HepG2 (cell line): ENCODE data around the gene MPC1. TPM values are rescaled to one million over a fixed set of nuclear protein-coding genes. Genes with fewer than 3 reads are reported as not detected.
A peak's percentile ranks its signal among the peaks of the same experiment; 100 is the strongest.

Experiments used
- CREB1 ChIP-seq, 2 experiments: fragments of 450-650 bp in 1 of 2; IDR thresholded peaks; 2 replicates each; pipeline ENCODE4 v1.6.1; 2016 to 2017; ENCODE audit warnings: control low read depth in 1 of 2, mild to moderate bottlenecking in 1 of 2, missing compliant biosample characterization in 1 of 2, missing genetic modification characterization in 1 of 2
- FLYWCH1 ChIP-seq: sonication (generic); formaldehyde crosslinking; IDR thresholded peaks from 2 replicates; pipeline ENCODE4 v1.8.1; 2023; ENCODE audit warnings: mild to moderate bottlenecking, missing genetic modification reagents
- FOSL1 ChIP-seq: sonication (generic); formaldehyde crosslinking; IDR thresholded peaks from 2 replicates; pipeline ENCODE4 v1.9.0; 2021; ENCODE audit warnings: missing genetic modification reagents, borderline replicate concordance
- GPN1 ChIP-seq: sonication (generic); formaldehyde crosslinking; IDR thresholded peaks from 2 replicates; pipeline ENCODE4 v1.5.1; 2020; ENCODE audit warnings: missing genetic modification reagents, borderline replicate concordance
- GTF2F1 ChIP-seq: fragments of 150-350 bp; IDR thresholded peaks from 2 replicates; pipeline ENCODE4 v1.6.1; 2014; ENCODE audit warnings: low read length
- KLF16 ChIP-seq, 2 experiments: sonication (generic) in 1 of 2; formaldehyde crosslinking in 1 of 2; IDR thresholded peaks; 2 replicates each; pipeline versions ENCODE4 v1.6.1 to v1.8.0; 2016 to 2023; ENCODE audit warnings: missing genetic modification reagents in 2 of 2, missing compliant biosample characterization in 1 of 2
- PPARG ChIP-seq: conservative IDR thresholded peaks from 2 replicates; pipeline ENCODE4 v1.6.1; 2016; ENCODE audit warnings: missing biosample characterization, missing genetic modification reagents
- TMF1 ChIP-seq: sonication (generic); formaldehyde crosslinking; IDR thresholded peaks from 2 replicates; pipeline ENCODE4 v1.8.1; 2022; ENCODE audit warnings: low read depth, missing genetic modification reagents
- ZBTB1 ChIP-seq: sonication (generic); formaldehyde crosslinking; IDR thresholded peaks from 2 replicates; pipeline ENCODE4 v1.4.0; 2020; ENCODE audit warnings: missing genetic modification reagents, borderline replicate concordance
- ZNF235 ChIP-seq: sonication (generic); formaldehyde crosslinking; IDR thresholded peaks from 2 replicates; pipeline ENCODE4 v1.8.1; 2023; ENCODE audit warnings: mild to moderate bottlenecking, missing genetic modification reagents, borderline replicate concordance
- ZNF296 ChIP-seq: sonication (generic); formaldehyde crosslinking; conservative IDR thresholded peaks from 2 replicates; pipeline ENCODE4 v1.5.0; 2020; ENCODE audit warnings: mild to moderate bottlenecking, missing genetic modification reagents
- ZNF629 ChIP-seq: sonication (generic); formaldehyde crosslinking; conservative IDR thresholded peaks from 2 replicates; pipeline ENCODE4 v1.5.0; 2020; ENCODE audit warnings: missing genetic modification reagents
- ZNF788 ChIP-seq: sonication (generic); formaldehyde crosslinking; IDR thresholded peaks from 2 replicates; pipeline ENCODE4 v1.5.0; 2020; ENCODE audit warnings: mild to moderate bottlenecking, missing genetic modification reagents, borderline replicate concordance
- polyA plus RNA-seq, 8 experiments: library from polyadenylated mRNA; depleted of rRNA in 3 of 8; stranded (reverse) in 7 of 8; unstranded in 1 of 8; fragments of >200 nt; fragmentation: Illumina TruSeq in 4 of 8; extraction: Trizol in 4 of 8; gene quantifications; 2 replicates each; pipeline versions ENCODE4 v1.2.1 to v1.2.3, GENCODE V29; 2011 to 2016; ENCODE audit warnings: low read depth in 4 of 8, missing spikeins in 1 of 8, mixed read lengths in 1 of 8; ENCODE audit not compliant: insufficient read depth in 1 of 8
- total RNA-seq, 5 experiments: library from RNA; depleted of rRNA; stranded (reverse); fragments of >200 nt; fragmentation: Illumina TruSeq; extraction: Trizol; gene quantifications; 2 replicates each; pipeline ENCODE4 v1.2.3, GENCODE V29; 2016; ENCODE audit warnings: low read depth in 1 of 5
- TF ChIP-seq, protein P1 (sequence below): sonication (generic); formaldehyde crosslinking; IDR thresholded peaks from 2 replicates; pipeline ENCODE4 v1.4.0; 2020; ENCODE audit warnings: missing genetic modification reagents
- TF ChIP-seq, protein P2 (sequence below), 2 experiments: sonication (generic) in 1 of 2; formaldehyde crosslinking in 1 of 2; IDR thresholded peaks; 2 replicates each; pipeline versions ENCODE4 v1.4.0 to v1.6.1; 2018 to 2020; ENCODE audit warnings: missing genetic modification reagents in 2 of 2, borderline replicate concordance in 1 of 2, low read depth in 1 of 2, mild to moderate bottlenecking in 1 of 2, missing biosample characterization in 1 of 2
- TF ChIP-seq, protein P3 (sequence below): sonication (generic); formaldehyde crosslinking; IDR thresholded peaks from 2 replicates; pipeline ENCODE4 v1.9.0; 2021; ENCODE audit warnings: missing genetic modification reagents, mild to moderate bottlenecking, borderline replicate concordance

Gene MPC1
- total and polyA plus RNA-seq, 2 of the 13 experiments (the other 11 are each of a cell fraction or from before 2014, with no cell fraction given): 189 to 214 TPM

DNA sequence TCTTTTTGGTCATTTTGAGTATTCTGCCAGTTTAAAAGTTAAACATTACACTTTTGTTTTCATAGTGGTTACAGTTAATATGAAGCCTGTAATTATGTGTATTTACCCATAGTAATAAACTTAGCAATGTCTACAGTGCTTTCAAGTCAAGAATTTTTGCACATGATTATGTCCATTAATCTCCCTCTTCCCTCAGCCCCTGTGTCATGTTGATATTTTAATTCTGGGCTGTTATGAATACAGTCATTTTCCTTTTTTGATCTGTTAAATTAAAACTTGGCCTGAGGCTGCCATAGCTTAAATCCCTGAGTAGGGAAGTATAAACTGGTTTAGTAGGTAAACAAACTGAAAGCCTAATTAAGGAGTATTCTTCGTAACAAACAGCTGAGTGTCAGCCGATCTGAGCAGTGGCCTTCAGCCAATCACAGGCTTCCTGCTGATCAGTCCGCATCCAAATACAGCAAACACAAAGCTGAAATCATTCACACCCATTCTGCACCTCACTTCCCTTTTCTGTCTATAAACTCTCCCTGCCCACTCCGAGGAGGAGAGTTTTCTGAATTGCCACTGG lies 30.9 kb downstream of the MPC1 start (continued):
- TF ChIP-seq ZNF235 (CRISPR knock-in tag) (no peak), KLF16 (CRISPR knock-in tag; IDR thresholded peaks at IDR 0.05) (no peak), FOSL1 (no peak), ZBTB1 (CRISPR knock-in tag) (no peak), ZNF629 (no peak), GPN1 (no peak), ZNF788 (CRISPR knock-in tag) (no peak), TMF1 (CRISPR knock-in tag) (no peak), PPARG (0 out of 2 replicates have a peak, but pooled peaks have one; percentile 36), ZNF296 (no peak), GTF2F1 (no peak), CREB1 (IDR thresholded peaks at IDR 0.05) (no peak), CREB1 (CRISPR knock-in tag; IDR thresholded peaks at IDR 0.05) (peak; percentile 39; the same call in 1 of the 2 replicates), FLYWCH1 (no peak)
- TF ChIP-seq, protein P1, sequence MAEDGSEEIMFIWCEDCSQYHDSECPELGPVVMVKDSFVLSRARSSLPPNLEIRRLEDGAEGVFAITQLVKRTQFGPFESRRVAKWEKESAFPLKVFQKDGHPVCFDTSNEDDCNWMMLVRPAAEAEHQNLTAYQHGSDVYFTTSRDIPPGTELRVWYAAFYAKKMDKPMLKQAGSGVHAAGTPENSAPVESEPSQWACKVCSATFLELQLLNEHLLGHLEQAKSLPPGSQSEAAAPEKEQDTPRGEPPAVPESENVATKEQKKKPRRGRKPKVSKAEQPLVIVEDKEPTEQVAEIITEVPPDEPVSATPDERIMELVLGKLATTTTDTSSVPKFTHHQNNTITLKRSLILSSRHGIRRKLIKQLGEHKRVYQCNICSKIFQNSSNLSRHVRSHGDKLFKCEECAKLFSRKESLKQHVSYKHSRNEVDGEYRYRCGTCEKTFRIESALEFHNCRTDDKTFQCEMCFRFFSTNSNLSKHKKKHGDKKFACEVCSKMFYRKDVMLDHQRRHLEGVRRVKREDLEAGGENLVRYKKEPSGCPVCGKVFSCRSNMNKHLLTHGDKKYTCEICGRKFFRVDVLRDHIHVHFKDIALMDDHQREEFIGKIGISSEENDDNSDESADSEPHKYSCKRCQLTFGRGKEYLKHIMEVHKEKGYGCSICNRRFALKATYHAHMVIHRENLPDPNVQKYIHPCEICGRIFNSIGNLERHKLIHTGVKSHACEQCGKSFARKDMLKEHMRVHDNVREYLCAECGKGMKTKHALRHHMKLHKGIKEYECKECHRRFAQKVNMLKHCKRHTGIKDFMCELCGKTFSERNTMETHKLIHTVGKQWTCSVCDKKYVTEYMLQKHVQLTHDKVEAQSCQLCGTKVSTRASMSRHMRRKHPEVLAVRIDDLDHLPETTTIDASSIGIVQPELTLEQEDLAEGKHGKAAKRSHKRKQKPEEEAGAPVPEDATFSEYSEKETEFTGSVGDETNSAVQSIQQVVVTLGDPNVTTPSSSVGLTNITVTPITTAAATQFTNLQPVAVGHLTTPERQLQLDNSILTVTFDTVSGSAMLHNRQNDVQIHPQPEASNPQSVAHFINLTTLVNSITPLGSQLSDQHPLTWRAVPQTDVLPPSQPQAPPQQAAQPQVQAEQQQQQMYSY (CRISPR knock-in tag): no peak
- TF ChIP-seq, protein P2, sequence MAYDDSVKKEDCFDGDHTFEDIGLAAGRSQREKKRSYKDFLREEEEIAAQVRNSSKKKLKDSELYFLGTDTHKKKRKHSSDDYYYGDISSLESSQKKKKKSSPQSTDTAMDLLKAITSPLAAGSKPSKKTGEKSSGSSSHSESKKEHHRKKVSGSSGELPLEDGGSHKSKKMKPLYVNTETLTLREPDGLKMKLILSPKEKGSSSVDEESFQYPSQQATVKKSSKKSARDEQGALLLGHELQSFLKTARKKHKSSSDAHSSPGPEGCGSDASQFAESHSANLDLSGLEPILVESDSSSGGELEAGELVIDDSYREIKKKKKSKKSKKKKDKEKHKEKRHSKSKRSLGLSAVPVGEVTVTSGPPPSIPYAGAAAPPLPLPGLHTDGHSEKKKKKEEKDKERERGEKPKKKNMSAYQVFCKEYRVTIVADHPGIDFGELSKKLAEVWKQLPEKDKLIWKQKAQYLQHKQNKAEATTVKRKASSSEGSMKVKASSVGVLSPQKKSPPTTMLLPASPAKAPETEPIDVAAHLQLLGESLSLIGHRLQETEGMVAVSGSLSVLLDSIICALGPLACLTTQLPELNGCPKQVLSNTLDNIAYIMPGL (CRISPR knock-in tag; IDR thresholded peaks at IDR 0.05; ENCODE audit: borderline replicate concordance in 1 of 2, low read depth in 1 of 2): no peak
- TF ChIP-seq, protein P3, sequence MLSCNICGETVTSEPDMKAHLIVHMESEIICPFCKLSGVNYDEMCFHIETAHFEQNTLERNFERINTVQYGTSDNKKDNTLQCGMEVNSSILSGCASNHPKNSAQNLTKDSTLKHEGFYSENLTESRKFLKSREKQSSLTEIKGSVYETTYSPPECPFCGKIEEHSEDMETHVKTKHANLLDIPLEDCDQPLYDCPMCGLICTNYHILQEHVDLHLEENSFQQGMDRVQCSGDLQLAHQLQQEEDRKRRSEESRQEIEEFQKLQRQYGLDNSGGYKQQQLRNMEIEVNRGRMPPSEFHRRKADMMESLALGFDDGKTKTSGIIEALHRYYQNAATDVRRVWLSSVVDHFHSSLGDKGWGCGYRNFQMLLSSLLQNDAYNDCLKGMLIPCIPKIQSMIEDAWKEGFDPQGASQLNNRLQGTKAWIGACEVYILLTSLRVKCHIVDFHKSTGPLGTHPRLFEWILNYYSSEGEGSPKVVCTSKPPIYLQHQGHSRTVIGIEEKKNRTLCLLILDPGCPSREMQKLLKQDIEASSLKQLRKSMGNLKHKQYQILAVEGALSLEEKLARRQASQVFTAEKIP (CRISPR knock-in tag): no peak
